EL (cell line): Measurements from ENCODE around the gene AMELX.

Experiments used
- DNase-seq: peaks from one replicate; pipeline ENCODE4 v3.0.0-alpha.2; 2016

The AMELX gene

DNA sequence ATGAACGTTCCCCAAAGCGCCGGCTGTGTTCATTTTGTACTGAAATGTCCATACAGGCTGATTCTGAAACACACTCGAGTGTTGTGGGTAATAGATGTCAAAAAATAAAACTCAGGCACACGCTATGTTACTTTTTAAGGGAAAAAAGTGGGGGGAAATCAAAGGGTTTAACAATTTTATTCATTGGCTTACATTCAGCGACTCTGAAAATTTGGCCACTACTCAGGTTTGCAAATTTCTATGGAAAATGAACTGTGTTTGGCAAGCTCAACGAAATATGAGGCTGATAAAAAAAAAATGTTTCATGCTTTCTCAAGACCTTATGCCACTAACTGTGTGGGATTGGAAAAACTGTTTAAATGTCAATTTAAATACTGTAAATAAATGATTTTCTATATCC lies 18.5 kb downstream of the AMELX start:
- DNase-seq: no peak

DNA sequence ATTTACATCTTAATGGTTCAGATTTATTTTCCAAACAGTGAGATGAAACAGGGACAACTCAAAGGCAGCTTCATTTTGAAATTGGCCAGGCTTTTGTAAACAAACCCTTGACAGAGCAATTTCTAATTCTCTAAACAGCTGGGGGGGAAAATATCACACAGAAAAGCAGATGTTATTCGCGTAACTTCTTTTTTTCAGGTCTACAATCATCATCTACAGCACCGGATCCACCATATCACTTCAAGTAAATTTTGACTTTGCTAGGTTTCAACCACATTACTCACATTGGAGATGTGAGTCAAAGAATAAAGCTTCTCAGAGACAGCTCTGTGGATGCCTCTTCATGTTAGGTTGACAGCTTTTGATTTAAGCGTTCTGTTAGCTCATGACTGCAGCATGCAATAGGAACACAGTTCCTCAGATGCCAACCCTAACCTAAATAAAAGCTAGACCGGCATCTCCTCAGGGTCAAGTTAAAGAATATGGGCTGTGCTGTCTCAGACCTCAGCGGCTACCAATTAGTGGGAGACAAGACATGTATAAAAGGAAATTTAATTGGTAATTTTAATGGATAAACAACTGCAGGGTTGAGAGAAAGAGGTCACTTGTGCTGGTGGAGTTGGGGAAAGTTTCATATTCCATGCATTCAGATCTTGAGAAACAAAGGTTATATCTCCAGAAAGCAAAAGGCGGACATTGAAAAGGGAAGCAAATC lies 26.8 kb downstream of the AMELX start:
- no peak for DNase-seq

DNA sequence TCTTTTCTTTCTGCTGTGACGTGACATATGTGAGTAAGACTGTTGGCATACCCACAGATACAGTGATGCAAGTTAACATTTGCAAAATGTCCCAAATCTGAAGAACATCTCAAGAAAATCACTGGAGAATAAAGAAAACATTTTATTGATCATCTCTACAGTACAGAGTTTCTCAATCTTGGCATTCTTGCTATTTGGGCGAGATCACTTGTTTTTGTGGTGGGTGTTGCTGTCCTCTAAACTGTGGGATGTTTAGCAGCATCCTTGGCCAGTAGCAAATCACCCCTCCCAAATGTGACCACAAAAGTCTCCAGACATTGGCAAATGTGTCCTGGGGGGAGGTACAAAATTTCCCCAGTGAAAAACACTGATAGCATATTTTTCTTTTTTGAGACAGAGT lies 28.8 kb downstream of the AMELX start:
- no peak for DNase-seq

DNA sequence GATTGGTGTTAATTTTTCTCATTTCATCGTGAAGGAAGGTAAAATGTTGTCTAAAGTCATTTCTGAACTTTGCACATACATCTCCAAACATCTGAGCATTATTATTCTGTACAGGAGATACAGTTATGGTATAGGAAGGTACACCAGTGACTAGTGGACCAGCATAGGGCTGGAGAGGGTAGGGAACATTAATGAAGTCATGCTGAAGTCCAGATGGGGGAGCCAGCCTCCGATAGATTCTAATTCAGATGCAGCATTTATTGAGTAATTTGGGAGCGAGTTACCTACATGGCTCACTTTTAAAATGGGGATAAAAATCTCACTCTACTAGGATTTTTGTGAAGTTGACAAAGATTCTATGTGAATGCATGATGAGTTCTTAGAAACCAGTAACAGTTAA lies 34.9 kb downstream of the AMELX start:
- no peak for DNase-seq

DNA sequence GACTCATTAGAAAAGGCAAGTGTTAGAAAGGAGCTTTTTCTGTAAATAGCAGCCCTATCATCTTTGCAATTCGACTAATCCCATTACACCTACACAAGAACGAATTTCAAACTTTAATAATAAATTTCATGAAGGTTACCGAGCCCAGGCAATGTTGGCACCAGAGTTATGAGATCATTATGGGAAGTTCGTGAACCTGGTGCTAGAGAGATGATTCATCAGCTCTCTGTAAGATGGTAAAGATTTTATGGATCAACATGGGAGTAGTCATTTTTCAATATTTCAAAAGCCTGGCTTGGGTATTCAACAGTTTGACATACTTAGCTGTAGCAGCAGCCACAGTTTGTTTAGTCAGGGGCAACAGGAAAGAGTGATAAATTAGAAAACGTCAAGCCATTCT lies 35.8 kb downstream of the AMELX start:
- DNase-seq: peak; percentile 40

DNA sequence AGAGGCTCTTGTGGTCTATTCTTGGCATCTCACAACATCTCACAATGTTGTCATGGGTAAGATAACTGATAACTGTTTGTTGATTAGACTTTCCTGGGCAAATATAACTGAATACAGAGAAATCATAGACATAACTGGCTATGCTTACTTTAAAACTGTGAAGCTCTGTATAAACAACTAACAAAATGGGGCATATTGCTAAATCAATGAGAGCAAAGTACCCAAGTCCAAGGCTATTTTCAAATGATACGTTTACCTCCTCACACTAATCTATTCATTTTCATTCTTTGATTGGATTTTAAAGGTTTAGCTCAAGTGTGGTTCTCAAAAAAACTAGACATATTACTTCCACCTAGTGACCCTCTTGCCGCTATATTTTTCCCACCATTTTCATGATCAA lies 38.6 kb downstream of the AMELX start:
- DNase-seq: no peak

DNA sequence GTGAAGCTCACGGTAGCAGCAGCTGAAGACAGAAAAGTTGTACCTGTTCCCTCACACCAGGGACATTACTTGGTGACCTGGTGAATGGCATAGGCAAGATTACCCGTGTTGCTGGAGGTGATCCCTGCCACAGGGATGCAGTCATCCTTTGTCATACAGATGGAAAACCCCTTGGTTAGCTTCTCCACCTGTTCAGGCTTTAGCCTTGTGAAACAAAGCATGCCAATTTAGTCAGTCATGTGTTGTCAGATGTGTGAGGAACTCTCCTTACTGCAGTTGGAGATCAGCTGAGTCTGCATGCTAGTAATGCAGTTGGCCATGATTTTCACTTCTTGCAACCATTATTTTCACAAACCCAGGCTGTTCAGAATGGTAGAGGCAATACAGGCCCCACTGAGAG lies 41.0 kb downstream of the AMELX start:
- DNase-seq: no peak

DNA sequence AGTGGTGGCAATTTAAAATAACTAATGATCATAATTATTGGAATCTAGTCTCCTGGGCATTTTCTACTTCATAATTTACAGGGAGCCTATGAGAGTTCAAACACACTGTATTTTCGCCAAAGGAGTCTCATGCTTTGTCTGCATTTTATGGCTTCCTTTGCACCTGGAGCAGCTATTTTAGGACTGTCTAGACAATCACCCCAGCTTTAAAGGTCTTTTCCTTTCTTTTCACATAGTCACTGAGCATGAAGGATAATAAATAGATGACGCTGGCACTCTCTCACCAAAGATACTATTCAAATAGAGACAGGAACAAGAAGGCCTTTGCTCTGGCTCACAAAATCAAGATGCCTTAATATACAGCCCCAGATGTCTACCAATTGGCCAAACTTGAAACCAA lies 43.0 kb downstream of the AMELX start:
- DNase-seq: no peak

DNA sequence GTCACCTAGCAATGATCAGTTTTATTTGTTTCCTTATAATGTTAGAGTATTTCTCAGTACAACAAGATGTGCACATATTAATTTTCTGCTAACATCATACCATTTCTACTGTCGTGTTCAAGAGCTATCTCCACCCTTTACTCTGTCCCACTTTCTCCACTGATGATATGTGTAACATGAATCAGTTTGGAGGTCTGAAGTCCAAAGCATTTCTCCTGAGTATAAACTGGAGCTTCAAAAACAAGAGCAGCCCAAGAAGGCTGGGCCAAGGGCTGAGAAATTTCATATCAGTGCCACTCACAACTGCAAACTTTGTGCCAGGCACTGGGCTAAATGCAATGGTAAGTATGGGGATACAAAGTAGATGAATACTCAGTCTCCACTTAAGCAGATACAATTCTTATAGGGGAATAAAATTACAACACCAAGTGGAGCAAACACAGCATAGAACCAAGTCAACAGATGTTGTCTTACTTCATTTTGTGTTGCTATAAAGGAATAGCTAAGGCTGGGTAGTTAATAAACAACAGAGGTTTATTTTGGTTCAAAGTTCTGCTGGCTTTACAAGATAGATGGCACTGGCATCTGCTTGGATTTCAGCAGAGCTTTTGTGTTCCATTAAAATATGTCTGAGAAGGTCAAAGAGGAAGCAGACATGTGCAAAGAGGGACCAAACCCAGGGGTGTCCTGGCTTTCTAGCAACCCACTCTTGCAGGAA lies 44.2 kb downstream of the AMELX start:
- DNase-seq: no peak

DNA sequence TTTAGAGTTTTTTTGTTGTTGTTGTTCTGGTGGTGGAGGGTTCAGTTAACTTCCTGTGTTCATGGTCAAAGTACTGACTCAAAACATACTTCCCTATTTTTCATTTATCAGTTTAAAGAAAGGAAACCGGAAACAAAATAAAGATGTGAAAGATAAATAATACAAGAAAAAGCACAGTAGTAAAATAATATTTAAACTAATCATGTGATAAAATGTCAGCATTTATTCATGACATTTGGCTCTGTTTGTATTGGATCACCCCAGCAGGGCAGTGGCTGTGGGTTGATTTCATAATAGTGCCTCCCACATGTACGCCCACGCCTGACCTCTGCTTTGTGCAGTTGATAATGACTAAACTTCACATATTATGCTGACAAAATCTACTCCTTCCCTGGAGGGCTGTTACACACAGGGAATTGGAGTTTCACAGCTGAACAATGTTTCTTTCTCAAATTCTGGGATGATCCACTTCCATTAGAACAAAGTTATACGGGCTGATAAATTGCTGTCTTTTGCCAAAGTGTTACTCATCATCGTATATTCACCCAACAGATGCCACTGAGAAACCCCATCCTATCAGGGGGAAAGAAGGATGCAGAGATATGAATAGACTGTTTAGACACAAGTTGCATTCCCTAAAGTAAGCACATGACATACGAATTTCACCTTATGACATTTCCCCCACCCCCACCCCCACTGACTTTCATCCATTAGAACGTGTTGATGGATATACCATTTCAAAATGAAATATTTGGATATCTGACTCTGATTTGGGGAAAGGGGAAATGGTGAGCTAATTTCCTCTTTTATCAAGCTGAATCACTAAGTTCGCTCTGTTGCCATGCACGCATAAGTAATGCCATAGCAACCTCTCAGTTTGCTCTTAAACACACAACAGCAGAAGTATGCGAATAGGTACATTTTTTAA lies 48.3 kb downstream of the AMELX start:
- peak; percentile 78 for DNase-seq

DNA sequence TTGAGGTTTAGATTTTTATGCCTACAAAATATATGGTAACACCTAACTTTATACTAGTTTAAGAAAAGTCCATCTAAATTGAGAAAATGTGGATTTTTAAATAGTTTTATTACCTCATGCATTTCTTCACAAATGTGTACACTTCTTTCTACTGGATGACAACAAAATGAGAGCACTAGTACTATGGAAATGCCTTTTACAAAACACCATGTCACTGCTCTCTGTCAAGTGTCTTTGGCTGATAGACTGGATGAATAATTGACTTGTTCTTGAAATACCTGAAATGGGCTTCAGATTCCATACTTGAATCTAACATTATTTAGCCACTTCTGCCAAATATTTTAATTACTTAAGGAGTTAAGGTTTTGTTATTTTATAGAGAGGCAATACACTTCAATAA lies 49.5 kb downstream of the AMELX start:
- no peak for DNase-seq

DNA sequence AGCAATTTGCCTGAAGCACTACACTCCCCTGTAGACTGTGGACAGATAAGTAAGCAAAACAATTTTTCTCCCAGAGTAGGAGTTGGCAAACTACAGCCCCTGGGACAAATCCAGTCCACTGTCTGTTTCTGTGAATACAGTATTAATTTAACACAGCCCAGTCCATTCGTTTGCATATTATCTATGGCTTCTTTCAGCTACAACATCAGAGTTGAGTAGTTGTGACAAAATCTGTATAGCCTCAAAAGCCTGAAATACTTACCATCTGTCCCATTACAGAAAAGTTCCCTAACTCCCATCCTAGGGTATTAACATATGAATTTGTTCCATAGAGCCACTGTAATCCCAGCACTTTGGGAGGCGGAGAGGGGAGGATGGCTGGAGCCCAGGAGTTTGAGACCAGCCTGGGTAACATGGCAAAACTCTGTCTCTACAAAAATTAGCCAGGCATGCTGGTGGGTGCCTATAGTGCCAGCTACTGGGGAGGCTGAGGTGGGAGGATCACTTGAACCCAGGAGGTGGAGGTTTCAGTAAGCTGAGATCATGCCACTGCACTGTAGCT lies 53.0 kb downstream of the AMELX start:
- no peak for DNase-seq

DNA sequence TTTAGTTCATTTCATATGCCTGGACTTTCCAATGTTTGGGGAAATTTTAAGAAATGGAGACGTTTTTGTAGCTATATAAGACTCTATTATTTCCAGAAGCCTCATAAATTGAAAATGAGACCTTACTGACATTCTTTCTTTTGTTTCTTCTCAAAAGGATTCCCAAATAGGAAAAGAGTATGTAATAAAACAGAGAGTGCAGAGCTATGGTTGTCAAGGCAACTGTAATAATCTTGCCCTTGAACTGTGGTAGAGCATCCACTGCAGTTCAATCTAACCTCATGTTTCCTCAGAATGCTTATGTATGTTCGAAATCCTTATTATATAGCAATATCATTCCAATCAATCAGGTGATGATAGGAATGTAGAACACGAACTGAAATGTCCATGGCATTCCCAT lies 54.1 kb downstream of the AMELX start:
- no peak for DNase-seq

DNA sequence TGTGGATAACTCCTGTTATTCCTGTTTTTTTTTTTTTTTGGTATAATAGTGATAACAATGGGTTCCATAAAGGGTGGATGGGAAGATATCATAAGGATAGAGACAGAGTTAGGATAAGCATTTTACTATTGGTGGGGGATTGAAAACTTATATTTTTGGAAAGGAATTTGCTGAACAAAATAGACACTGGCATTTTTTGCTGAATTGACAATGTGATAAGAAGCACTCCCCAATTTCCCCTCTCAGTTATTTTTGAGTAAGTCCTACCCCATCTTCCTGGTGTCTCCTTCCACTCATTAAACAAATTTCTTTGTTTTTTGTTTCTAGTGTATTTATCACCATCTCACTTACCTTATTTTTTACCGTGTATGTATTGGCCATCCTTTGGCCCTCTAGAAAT lies 55.8 kb downstream of the AMELX start:
- DNase-seq: no peak

DNA sequence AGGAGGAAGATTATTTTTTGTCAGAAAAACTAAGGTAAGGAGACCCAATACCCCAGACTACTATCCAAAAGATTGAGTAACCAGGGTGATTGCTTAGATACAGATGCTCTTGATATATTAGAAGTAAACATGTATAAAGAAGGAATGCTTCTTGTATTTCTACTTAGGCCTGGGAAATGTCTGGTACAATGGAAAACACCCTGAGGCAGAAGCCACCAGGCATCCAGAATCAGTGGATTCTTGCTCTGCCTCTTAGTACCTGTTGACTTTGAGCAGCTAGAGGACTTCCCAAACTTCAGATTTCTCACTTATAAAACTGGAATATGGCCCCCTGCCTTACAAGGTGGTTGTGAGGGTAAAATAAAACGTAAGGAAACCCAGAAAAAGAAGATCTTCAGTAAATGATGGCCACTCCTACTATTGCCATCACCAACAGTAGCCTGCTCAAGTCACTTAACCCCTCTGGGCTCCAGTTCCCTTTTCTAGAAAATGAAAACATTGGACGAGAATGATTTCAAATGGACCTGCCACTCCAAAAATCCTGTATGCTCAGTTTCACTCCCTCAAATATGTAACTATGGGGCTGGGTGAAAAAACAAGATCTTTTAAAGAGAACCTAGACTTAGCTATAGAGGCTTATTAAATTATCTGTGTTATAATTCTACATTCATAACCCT lies 56.6 kb downstream of the AMELX start:
- DNase-seq: no peak
